Measurements from ENCODE around the gene RAB8B. TPM values are rescaled to one million over a fixed set of nuclear protein-coding genes. Genes with fewer than 3 reads are reported as not detected.

Gene RAB8B
- total and polyA plus RNA-seq, 2 of the 13 experiments (the other 11 are each of a cell fraction or from before 2014, with no cell fraction given) = 6.8 to 14.2 TPM

- TF ChIP-seq ZNF652 (CRISPR knock-in tag; IDR thresholded peaks at IDR 0.05; ENCODE audit: borderline replicate concordance, low read depth) (no peak), ATM (IDR thresholded peaks at IDR 0.05; ENCODE audit: borderline replicate concordance) (no peak), ZNF205 (CRISPR knock-in tag; IDR thresholded peaks at IDR 0.05) (peak; percentile 49; the same call in 1 of the 2 replicates), IKZF4 (CRISPR knock-in tag; IDR thresholded peaks at IDR 0.05; ENCODE audit: borderline replicate concordance, low read depth, not compliant biosample characterization) (no peak), FOXJ3 (CRISPR knock-in tag; IDR thresholded peaks at IDR 0.05; ENCODE audit: borderline replicate concordance) (peak; percentile 83), ZNF138 (CRISPR knock-in tag; IDR thresholded peaks at IDR 0.05; ENCODE audit: low read depth) (peak; percentile 85), ZNF746 (CRISPR knock-in tag; IDR thresholded peaks at IDR 0.05) (no peak), ZBTB49 (CRISPR knock-in tag; IDR thresholded peaks at IDR 0.05; ENCODE audit: borderline replicate concordance) (0 out of 2 replicates have a peak, but pooled peaks have one; percentile 7), JDP2 (CRISPR knock-in tag; IDR thresholded peaks at IDR 0.05; ENCODE audit: borderline replicate concordance) (no peak), FLYWCH1 (CRISPR knock-in tag; IDR thresholded peaks at IDR 0.05) (no peak), MED8 (CRISPR knock-in tag; IDR thresholded peaks at IDR 0.05; ENCODE audit: insufficient replicate concordance) (peak; percentile 79), CREM (IDR thresholded peaks at IDR 0.05) (peak; percentile 14; the same call in 1 of the 2 replicates), CREM (CRISPR knock-in tag; IDR thresholded peaks at IDR 0.05) (no peak), RXRA (CRISPR knock-in tag; IDR thresholded peaks at IDR 0.05) (peak; percentile 41), FOXK2 (IDR thresholded peaks at IDR 0.05) (peak; percentile 90), CENPBD1 (CRISPR knock-in tag; IDR thresholded peaks at IDR 0.05; ENCODE audit: borderline replicate concordance, low read depth) (no peak), HOXA7 (CRISPR knock-in tag; IDR thresholded peaks at IDR 0.05) (no peak), ZNF34 (CRISPR knock-in tag; IDR thresholded peaks at IDR 0.05; ENCODE audit: borderline replicate concordance) (no peak), TEAD3 (CRISPR knock-in tag; optimal IDR thresholded peaks at IDR 0.05; ENCODE audit: borderline replicate concordance) (no peak), HNRNPUL1 (IDR thresholded peaks at IDR 0.05; ENCODE audit: low read depth, low read length) (no peak), ZSCAN20 (CRISPR knock-in tag; IDR thresholded peaks at IDR 0.05; ENCODE audit: borderline replicate concordance) (no peak), GTF3A (CRISPR knock-in tag; conservative IDR thresholded peaks at IDR 0.05) (0 out of 2 replicates have a peak, but pooled peaks have one; percentile 47), POLR2A (IDR thresholded peaks at IDR 0.05; ENCODE audit: insufficient read depth in 1 of 2, low read depth in 2 of 2, low read length in 2 of 2) (peak; percentile 91 to 95)
Observed at GRCh38 chr15:63157118-63157843, 32.1 kb upstream of the RAB8B start, which contains the start of gene RPS27L (continued).

All from HepG2 (cell line).